H1 (cell line): Measurements from ENCODE around the gene KRT6C. TPM values are rescaled to one million over a fixed set of nuclear protein-coding genes. Genes with fewer than 3 reads are reported as not detected.

Source experiments
- CBX8 ChIP-seq: fragments of 300-800, 300-1000 bp; sonication (generic); IDR thresholded peaks from 2 replicates; pipeline ENCODE4 v1.7.1; 2016; ENCODE audit warnings: low read depth, low read length, borderline replicate concordance
- CHD2 ChIP-seq: IDR thresholded peaks from 2 replicates; pipeline ENCODE4 v1.6.1; 2012; ENCODE audit warnings: low read length, improper control_type of control experiment
- KDM5A ChIP-seq: fragments of 200-600 bp; IDR thresholded peaks from 2 replicates; pipeline ENCODE4 v1.7.1; 2012; ENCODE audit warnings: mild to moderate bottlenecking, low read length, inconsistent platforms, mixed read lengths
- MAFK ChIP-seq: IDR thresholded peaks from 2 replicates; pipeline ENCODE4 v1.6.1; 2012; ENCODE audit warnings: low read depth, mild to moderate bottlenecking, improper control_type of control experiment, low read length
- PHF8 ChIP-seq: fragments of 200-600 bp; sonication (generic); conservative IDR thresholded peaks from 2 replicates; pipeline ENCODE4 v1.7.1; 2012; ENCODE audit warnings: low read depth, mild to moderate bottlenecking, inconsistent platforms, low read length, moderate library complexity
- RFX5 ChIP-seq: IDR thresholded peaks from 2 replicates; pipeline ENCODE4 v1.6.1; 2011; ENCODE audit warnings: low read depth, low read length, improper control_type of control experiment, borderline replicate concordance
- polyA plus RNA-seq, 7 experiments: library from polyadenylated mRNA; depleted of rRNA in 3 of 7; stranded (reverse) in 5 of 7; unstranded in 2 of 7; fragments of >200 nt in 5 of 7; fragments of 200-250 nt in 2 of 7; gene quantifications; 1 replicate in 5 of 7; 2 replicates in 1 of 7; 4 replicates in 1 of 7; pipeline versions ENCODE4 v1.2.1 to v1.2.3, GENCODE V29; 2011 to 2013; ENCODE audit warnings: missing spikeins in 2 of 7, mixed read lengths in 2 of 7
- total RNA-seq: library from RNA; stranded (reverse); fragmentation: NEBNext Ultra II Directional; extraction: Animal tissue kit (Norgen Biotek cat#: 25700); gene quantifications from 2 replicates; pipeline ENCODE4 v1.2.1, GENCODE V29; 2021
- TF ChIP-seq, protein P1 (sequence below): IDR thresholded peaks from 2 replicates; pipeline ENCODE4 v1.6.1; 2011; ENCODE audit warnings: low read depth, mild to moderate bottlenecking, low read length; ENCODE audit not compliant: insufficient read depth

Gene KRT6C
- total and polyA plus RNA-seq, 2 of the 8 experiments (the other 6 are each of a cell fraction or from before 2014, with no cell fraction given) = not detected

- TF ChIP-seq PHF8 (no peak), RFX5 (no peak), MAFK (no peak), CHD2 (no peak), CBX8 (no peak), KDM5A (no peak)
- TF ChIP-seq, protein P1, sequence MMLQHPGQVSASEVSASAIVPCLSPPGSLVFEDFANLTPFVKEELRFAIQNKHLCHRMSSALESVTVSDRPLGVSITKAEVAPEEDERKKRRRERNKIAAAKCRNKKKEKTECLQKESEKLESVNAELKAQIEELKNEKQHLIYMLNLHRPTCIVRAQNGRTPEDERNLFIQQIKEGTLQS = no peak
Observed at GRCh38 chr12:52474212-52474611, 607 bp upstream of the KRT6C start (continued).
